WERI-Rb-1 (cell line): ENCODE results near the gene KRTAP21-3.

Experiments used
- DNase-seq: peaks from one replicate; pipeline ENCODE4 v3.0.0-alpha.2; 2020
- H3K27ac ChIP-seq: fragments of 250-450 bp; sonication (Bioruptor Pico); 2 replicates; pipeline ENCODE4 v1.5.1; 2020; ENCODE audit warnings: mild to moderate bottlenecking, moderate library complexity
- H3K27me3 ChIP-seq: fragments of 250-450 bp; sonication (Bioruptor Pico); 2 replicates; pipeline ENCODE4 v1.5.1; 2021; ENCODE audit warnings: mild to moderate bottlenecking, low read depth, moderate library complexity; ENCODE audit not compliant: insufficient read depth, severe bottlenecking
- H3K36me3 ChIP-seq: fragments of 250-450 bp; sonication (Bioruptor Pico); 2 replicates; pipeline ENCODE4 v1.5.1; 2020; ENCODE audit warnings: mild to moderate bottlenecking, moderate library complexity
- H3K4me3 ChIP-seq: 2 replicates; pipeline ENCODE4 v1.5.1; 2011; ENCODE audit warnings: low read depth, mild to moderate bottlenecking, control low read depth, low read length
- H3K9me3 ChIP-seq: fragments of 250-450 bp; sonication (Bioruptor Pico); 2 replicates; pipeline ENCODE4 v1.5.1; 2021; ENCODE audit warnings: mild to moderate bottlenecking, moderate library complexity; ENCODE audit not compliant: severe bottlenecking
- TF ChIP-seq, protein P1 (sequence below): IDR thresholded peaks from 2 replicates; pipeline ENCODE4 v1.5.1; 2011; ENCODE audit warnings: low read depth, mild to moderate bottlenecking, control low read depth, inconsistent platforms, low read length

Gene KRTAP21-3

DNA sequence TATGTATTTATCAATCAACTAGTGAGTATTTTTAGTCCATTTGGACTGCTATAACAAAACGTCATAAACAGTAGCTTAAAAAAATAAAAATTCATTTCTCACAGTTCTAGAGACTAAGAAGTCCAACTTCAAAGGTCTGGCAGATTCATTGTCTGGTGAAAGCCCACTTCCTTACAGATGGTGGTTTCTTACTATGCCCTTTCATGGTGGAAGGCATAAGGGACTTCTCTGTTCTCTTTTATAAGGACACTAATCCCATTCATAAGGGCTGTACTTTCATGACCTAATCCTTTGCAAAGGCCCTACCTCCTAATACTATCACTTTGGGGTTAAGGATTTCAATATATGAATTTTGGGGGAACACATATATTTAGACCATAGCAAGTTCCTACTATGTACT lies 38.0 kb downstream of the KRTAP21-3 start:
- DNase-seq: no peak
- TF ChIP-seq, protein P1, sequence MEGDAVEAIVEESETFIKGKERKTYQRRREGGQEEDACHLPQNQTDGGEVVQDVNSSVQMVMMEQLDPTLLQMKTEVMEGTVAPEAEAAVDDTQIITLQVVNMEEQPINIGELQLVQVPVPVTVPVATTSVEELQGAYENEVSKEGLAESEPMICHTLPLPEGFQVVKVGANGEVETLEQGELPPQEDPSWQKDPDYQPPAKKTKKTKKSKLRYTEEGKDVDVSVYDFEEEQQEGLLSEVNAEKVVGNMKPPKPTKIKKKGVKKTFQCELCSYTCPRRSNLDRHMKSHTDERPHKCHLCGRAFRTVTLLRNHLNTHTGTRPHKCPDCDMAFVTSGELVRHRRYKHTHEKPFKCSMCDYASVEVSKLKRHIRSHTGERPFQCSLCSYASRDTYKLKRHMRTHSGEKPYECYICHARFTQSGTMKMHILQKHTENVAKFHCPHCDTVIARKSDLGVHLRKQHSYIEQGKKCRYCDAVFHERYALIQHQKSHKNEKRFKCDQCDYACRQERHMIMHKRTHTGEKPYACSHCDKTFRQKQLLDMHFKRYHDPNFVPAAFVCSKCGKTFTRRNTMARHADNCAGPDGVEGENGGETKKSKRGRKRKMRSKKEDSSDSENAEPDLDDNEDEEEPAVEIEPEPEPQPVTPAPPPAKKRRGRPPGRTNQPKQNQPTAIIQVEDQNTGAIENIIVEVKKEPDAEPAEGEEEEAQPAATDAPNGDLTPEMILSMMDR: no peak
- H3K27ac ChIP-seq: no peak overlapping the region
- H3K27me3 ChIP-seq: peaks cover 65% of the 10 kb centered on the region
- H3K36me3 ChIP-seq: no peaks in the 10 kb centered on the region
- H3K4me3 ChIP-seq: no peak overlapping the region
- H3K9me3 ChIP-seq: no peaks in the 10 kb centered on the region

DNA sequence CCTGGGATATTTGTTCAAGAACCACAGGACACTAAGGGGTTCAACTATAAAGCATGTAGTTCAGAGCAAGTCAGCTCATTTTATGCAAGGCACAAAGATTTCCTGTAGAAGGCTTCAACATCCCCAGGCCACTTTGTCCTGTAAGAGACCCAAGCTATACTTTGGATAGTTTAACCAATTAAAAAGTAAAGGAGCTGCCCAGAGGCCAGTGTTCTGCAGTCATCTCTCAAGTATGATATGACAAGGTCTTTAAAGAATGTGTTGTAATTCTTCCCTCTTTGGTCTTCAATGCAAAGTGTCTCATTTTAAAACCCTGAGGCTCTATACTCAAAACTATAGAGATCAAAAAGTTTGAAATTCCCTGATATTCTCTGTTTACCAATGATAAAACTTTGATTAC lies 41.8 kb downstream of the KRTAP21-3 start:
- Histone ChIP-seq H3K9me3 (no peaks in the 10 kb centered on the region), H3K4me3 (no peak overlapping the region), H3K27ac (no peak overlapping the region), H3K36me3 (no peaks in the 10 kb centered on the region), H3K27me3 (peaks cover 54% of the 10 kb centered on the region)
- no peak for DNase-seq
- TF ChIP-seq, protein P1: no peak

DNA sequence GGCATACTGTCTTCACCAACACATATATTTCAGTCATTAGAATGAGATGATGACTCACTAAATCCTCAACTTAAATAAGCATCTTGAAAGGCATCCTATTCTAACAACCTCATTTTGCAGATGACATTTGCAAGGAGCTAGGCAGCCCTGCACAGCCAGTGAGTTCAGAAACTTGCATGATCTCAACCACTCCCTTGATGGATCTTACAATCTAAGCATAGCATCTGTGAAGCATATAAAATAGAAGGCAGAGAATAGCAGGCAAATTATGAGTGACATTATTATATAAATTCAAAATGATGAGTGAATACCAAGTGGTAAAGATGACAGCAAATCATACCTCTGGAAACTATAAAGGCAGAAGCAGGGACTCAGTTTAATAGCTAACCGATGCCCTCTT lies 44.3 kb downstream of the KRTAP21-3 start:
- Histone ChIP-seq H3K4me3 (no peak overlapping the region), H3K27me3 (peaks cover 68% of the 10 kb centered on the region), H3K27ac (no peak overlapping the region), H3K36me3 (no peaks in the 10 kb centered on the region), H3K9me3 (no peaks in the 10 kb centered on the region)
- DNase-seq: no peak
- TF ChIP-seq, protein P1: no peak

DNA sequence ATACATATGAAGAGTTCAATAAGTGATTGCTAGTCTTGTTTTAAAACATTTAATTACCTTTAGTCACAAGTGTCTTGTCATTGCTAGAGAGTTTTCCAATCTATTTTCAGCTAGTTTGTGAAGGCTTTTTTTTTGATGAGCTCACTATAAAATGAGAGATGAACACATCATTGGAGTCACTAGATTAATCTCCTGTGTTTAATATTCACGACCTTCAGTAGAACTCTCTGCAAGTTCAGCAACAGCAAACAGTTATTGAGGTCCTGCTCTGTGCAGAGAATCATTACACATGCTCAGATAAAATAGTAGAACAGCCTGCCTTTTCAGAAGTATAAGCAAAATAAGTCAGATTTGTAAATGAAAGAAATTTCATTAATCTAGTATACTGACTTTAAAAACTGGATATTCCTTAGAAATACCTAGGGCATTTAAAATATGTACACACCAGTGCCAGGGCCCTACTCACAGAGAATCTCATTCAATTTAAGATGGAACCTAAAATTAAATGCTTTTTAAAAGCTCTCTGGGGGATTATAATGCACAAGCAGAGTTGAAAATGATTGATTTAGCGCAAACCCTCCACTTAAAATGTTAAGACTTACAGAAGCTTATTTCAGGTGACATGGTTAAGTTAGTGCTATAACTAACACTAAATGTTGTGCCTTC lies 45.5 kb downstream of the KRTAP21-3 start:
- TF ChIP-seq, protein P1: no peak
- no peak for DNase-seq
- Histone ChIP-seq H3K4me3 (no peak overlapping the region), H3K27ac (no peak overlapping the region), H3K9me3 (no peaks in the 10 kb centered on the region), H3K36me3 (no peaks in the 10 kb centered on the region), H3K27me3 (peaks cover 72% of the 10 kb centered on the region)

DNA sequence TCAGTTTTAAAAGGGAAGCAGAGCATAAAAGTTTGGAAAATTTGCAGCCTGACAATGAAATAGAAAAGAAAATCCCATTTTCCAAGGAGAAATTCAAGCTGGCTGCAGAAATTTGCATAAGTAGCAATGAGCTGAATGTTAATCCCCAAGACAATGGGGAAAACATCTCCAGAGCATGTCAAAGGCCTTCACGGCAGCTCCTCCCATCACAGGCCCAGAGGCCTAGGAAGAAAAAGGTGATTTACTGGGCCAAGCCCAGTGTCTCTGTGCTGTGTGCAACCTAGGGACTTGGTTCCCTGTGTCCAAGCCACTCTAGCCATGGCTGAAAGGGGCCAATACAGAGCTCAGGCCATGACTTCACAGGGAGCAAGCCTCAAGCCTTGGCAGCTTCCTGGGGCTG lies 49.8 kb downstream of the KRTAP21-3 start:
- Histone ChIP-seq H3K9me3 (no peaks in the 10 kb centered on the region), H3K4me3 (no peak overlapping the region), H3K27me3 (peaks cover 78% of the 10 kb centered on the region), H3K36me3 (no peaks in the 10 kb centered on the region), H3K27ac (no peak overlapping the region)
- no peak for DNase-seq
- TF ChIP-seq, protein P1: no peak
